ENCODE measurements around the gene WDR3.
"Not testable (repeated sequence)": the region's sequence is repeated elsewhere in the genome, so short reads cannot be mapped to it uniquely, and the experiment has no call there.

Gene WDR3

DNA sequence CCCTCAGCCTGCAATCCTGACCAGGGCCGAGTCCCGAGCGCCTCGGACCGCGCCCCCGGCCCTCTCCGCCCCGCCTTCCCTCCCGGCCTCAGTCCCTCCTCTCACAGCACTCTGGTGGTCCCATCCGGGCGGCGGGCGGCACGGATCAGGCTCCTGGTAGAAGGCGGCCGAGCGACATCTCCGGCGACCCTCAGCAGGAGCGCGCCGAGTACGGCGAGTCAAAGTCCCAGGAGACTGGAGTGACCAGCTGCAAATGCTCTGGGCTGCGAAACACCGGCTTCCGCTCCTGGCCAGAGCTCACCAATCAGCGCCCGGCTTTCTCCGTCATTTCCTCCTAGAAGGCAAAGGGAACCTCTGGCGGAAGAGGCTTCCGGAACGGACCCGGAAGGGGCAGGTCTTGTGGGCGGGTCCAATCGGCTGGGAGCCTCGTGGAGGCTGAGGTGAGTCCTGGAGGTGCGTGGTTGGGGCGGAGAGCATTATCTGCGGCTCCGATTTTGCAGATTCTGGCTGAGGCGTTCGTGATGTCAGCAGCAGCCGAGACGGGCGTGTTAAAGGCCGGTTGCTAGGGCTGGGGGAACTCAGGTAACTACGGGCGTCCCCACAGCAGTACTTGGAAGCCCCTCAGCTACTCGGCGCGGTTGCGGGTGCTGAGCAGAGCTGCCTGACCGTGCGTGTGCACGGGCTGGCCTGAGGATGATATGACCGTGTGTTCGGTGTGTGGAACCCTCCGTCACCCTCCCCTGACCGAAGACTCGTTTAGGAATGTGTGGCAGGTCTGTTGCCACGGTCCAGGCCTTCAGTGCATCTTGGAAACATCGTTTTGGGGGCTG, at the start of gene WDR3, which contains the start of gene GDAP2:
TSS of gene WDR3 (plus strand) at position 397 of the 830 bp plus-strand sequence. CDS start 3,581 bp downstream, outside the sequence.
TSS of gene GDAP2 (minus strand) at position 279 of the 830 bp plus-strand sequence. CDS start 9,264 bp downstream, outside the sequence.
- peak; percentile 96 for DNase-seq

DNA sequence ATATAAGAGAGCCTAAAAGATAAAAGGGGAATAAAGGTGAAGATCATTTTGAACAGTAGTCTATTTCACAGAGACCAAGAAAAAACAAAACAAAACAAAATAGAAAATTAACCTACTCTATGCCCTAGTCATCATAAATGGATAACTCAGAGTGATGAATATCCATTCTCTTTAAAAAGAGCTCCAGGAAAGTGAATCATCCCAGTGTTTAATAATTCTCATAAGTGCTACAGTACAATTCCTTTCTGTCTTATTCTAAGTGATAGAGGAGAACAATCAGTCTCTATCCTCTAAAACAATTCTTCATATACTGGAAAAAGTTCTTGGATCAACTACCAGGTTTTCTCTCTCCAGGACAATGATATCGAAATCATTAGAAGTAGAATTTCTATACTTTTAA, 45.9 kb upstream of the WDR3 start:
- no peak for DNase-seq

DNA sequence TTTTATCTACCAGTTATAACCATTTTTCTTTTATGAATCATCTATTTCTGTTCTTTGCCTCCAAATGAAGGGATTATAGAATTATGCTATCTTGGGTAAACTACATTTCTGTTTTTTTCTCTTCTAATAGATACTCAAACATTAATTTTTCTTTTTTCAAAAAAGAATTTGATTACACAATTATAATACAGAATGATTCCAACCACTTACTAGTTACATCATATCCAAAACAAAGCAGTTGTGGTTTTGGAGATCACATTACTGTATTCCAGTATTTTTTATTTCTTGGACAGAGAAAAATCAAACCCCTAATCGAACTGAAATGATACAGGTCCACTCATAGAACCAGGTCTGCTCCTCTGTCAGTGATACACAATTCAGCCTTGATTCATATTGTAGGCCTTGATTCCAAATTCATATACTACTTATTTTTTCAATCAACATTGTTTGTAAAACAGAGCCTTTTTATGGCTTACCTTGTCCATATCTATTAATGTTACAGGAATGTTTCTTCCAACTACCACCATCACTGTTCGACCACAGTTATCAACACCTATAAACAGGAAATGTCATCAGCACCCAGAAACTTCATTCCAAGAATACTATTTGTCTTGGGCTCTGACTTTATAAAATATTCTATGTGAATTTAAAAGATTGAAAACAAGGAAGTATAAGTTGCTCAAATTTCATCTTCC, 43.3 kb upstream of the WDR3 start:
- no peak for DNase-seq

DNA sequence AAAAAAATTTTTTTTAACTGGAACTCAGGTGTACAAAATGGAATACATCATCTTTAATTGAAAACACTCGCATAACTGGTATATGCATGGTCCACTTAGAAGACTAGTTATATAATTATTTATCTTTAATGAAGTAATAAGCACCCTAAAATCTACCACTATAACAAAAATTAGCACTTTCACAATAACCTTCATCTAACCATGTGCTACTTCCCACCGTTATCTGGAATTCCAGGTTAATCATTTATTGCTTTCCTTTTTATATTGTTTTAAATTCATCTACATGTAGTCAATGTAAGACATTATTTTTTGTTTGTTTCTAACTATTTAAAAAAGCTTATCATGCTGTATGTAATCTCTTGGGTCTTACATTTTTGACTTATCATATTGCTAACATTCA, 39.1 kb upstream of the WDR3 start:
- DNase-seq = no peak

DNA sequence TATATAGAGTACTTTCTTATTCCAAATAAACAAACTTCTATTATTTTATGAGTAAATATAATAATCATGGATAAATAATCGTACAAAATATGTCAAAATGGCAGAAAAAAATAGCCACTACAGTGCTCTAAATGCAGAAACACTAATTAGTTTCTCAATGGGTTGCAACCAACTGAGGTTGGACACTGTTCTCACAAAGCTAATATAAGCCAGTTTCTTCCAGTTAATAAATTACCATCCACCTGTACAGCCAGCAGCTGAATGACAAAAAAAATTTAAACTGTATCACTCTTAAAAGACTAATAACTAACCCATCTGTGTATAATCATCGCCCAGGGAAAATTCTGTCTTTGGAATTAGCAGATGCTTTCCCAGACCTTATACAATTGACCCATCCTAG, 37.0 kb upstream of the WDR3 start:
- DNase-seq = no peak

- DNase-seq = no peak
These were observed 35.5 kb upstream of the WDR3 start for GRCh38 chr1:117894078-117894477.

GRCh38 chr1:117895482-117896114, 33.9 kb upstream of the WDR3 start:
- peak; percentile 60 for DNase-seq

GRCh38 chr1:117897551-117897950, 32.0 kb upstream of the WDR3 start:
- DNase-seq = no peak

DNA sequence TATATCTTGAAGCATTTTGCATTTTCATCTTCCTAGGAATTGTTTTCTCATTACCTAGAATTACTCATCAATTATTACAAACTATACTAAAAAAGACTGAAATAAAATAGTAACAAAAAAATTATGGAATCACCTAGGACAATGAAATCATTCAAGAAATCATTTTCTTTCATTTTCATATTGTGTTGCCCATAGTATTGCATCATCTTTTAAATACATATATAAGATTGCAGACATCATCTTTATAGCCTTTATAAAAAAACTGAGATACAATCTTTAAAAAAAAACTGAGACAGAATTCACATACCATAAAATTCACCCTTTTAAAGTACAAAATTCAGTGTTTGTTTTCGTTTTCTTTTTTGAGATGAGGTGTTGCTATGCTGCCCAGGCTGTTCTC, 29.7 kb upstream of the WDR3 start:
- no peak for DNase-seq

DNA sequence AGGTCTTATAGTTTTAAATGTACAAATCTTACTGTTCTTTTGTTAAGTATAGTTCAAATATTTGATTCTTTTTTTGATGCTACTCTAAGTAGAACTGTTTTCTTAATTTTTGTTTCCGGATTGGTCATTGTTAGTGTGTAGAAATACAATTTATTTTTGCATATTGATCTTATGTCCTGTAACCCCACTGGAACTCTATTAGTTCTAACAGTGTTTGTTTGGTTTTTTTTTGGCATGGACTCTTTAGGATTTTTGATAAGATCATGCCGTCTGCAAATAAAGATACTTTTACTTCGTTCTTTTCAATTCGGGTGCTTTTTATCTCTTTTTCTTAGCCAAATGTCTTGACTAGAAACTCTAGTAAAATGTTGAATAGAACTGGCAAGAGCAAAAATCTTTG, 26.6 kb upstream of the WDR3 start:
- no peak for DNase-seq

DNA sequence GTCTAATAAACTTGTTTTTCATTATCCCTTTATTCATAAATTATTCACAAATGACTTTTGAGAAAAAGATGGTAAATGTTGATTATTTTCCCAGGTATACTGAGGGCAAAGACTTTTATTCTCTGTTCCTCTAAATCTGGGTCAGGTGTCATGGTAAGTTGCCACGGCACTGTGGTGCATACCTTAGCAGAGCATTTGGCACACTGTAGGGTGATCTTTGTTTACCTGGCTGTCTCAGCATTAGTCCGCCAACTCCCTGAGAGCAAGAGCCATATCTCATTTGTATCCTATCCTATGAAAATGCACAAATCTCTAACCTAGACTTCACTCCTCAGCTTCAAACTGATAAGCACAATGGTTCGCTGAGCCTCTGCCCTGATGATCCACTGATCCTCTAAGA, 25.1 kb upstream of the WDR3 start:
- no peak for DNase-seq

GRCh38 chr1:117905019-117905418, 24.5 kb upstream of the WDR3 start:
- DNase-seq = no peak

- no peak for DNase-seq
These were observed 18.5 kb upstream of the WDR3 start for GRCh38 chr1:117911051-117911450.

DNA sequence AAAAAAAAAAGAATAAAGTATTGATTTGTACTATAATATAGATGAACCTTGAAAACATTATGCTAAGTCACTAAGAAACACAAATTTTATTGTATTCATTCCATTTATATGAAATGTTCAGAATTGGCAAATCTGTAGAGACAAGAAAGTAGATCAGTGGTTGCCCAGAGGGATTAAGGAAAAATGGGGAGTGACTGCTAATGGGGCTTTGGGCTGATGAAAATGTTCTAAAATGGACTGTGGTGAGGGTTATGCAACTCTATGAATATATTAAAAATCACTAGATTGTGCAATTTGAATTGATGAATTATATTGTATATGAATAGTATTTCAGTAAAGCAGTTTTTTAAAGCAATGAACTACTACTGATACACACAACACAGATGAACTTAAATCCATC, 10.2 kb upstream of the WDR3 start:
- DNase-seq = no peak

DNA sequence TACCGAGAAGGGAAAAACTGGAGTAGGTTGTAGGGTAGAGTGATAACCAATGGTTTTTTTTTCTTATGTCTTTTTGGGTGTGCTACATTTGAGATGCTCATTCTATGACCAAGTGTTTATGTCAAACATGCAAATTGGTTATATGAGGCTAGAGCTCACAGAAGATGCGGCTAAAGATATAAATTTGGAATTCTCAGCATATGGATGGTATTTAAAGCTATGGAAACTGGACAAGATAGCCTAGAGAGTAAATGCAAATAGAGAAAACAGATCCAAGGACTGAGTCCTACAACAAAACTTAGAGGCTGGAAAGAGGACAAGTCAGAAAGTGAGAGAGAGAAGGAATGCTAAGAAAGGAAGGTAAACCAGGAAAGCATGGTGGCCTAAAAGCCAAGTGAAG, 7.5 kb upstream of the WDR3 start:
- DNase-seq = no peak

DNA sequence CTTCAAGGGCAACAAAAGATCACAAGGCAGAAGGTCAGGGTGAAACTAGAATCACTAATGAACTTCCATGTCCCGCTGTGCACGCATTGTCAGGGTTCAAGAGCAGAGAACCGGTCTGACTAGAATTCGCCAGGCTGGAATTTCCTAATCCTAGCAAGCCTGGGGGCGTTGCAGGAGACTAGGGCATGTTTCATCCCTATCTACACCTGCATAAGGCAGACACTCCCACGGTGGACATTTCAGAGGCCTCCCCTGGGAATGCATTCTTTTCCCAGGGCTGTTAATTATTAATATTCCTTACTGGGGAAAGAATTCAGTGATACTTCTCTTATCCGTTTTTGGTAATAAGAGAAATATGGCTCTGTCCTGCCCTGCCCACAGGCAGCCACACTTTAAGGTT, 6.8 kb upstream of the WDR3 start:
- DNase-seq = not testable (repeated sequence)

DNA sequence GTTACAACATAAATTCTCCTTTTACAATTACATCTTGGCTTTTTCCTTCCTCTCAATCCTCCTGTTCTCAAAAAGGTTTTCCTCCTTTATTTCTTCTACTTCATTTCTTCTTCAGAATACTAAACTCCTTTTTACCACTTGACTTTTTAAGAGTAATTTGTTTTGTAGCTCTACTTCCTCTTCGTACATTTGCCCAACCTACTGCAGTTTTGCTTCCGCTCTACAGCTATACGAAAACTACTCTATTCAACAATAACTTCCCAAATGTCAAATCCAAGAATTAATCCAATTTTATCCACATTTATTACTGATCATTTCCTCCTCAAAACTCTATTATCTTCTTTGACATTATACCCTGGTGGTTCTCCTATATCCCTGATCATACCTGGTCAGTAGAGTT, 3.6 kb upstream of the WDR3 start:
- DNase-seq = no peak

DNA sequence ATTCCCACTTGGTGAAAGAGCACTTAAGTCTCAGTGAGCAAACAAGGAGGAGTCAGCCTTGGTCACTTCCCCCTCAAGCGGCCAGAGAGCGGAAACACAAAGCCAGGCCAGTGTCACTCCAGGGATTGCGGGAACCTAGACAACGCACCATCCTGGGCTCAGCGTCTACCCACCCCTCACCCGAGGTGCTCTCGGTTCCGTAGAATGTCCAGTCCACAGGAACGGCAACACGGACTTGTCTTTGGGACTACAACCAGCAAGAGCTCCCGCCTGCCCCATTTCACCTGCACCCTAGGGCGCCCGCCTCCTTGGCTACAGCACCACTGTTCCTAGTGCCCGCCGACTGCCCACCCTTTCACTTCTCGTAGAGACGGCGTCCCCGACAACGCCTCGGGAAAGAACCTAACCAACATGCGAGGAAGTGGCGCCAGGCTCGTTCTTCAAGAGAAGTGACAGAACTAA, 627 bp upstream of the WDR3 start:
- peak; percentile 58 for DNase-seq

GRCh38 chr1:117930173-117930447, 571 bp downstream of the WDR3 start:
- DNase-seq = peak; percentile 8

DNA sequence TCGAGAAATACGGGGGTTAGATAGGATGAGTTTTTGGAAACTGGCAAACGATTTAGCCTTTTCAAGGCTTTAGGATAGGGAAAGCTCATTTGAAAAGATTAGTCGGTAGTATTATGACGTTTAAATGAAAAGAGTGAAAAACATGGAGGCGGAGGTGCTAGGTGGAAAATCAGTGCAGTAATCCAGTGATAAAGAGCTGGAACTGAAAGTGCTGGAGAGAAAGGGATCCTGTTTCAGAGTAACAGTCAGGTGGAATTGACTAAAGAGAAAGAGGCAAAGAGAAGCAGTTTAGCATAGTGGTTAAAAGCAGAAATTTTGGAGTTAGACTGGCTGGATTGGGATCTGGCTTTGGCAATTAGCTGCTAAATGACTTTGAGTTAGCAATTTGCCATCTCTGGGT, 945 bp downstream of the WDR3 start:
- DNase-seq = peak; percentile 4

DNA sequence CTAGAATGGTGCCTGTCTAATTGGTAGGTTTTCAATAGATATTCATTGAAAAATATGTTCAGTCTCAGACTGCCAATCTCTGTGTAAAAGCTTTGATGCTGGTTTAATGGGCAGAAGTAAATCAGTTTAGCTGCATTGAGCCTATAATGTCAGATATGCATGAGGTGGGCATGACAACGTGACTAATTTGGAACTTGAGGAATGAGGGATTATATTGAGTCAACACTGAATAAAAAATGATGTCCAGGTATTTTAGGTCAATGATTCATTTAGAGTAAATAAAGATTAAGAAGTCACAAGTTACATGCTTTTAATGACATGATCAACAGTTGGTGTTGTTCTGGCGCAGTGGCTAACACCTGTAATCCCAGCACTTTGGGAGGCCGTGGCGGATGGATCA, 3.0 kb downstream of the WDR3 start:
- no peak for DNase-seq

DNA sequence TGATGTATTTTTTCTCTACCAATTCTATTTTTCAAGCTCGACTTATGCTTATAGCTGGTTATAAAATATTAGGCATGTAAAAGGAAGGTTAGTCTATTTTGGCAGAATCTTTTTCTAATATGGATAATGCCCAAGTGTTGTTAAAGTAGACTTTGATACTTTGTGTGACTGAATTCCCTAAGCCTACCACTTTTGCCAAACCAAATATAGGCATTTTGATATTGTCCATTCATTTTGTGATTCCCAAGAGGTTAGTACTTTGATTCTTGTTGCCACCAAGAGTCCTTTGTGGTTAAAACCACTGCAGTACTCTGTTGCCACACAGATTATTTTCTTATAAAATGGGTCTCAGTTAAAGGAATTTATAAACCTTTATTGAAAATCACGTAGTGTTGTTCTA, 4.2 kb downstream of the WDR3 start:
- no peak for DNase-seq

DNA sequence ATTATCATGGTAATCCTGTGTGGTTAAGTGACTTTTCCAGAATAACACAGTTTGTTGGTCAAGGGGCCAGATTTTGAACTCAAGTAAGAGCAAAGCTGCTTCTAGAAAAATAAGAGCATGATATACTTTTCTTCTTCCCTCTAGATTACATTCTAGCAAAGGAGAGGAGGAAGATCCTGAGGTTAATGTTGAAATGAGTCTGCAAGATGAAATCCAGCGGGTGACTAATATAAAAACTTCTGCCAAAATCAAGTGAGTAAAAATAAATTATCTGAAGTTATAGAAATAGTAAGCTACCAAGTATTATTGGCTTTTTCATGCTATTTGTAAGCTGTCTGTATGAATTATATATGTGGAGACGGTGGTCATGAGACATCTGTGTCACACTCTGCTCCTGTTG, 12.8 kb downstream of the WDR3 start:
- DNase-seq = no peak

GRCh38 chr1:117952386-117952785, 22.8 kb downstream of the WDR3 start:
- DNase-seq = no peak
